Omental fat pad (tissue), 4 donors: ENCODE data around the gene KSR1. TPM values are rescaled to one million over a fixed set of nuclear protein-coding genes. Genes with fewer than 3 reads are reported as not detected.

Source experiments
- ATAC-seq: fragments of 150-250 bp; one replicate; pipeline ENCODE4 v1.9.1; 2016; ENCODE audit warnings: mild to moderate bottlenecking, moderate library complexity; ENCODE audit not compliant: low FRiP score
- DNase-seq: peaks from one replicate; pipeline ENCODE4 v3.0.0-alpha.2; 2019; ENCODE audit warnings: low spot score
- CTCF ChIP-seq, 3 donors: fragments of 450-650 bp; IDR thresholded peaks; one replicate each; pipeline ENCODE4 v1.5.1; 2016 to 2017; ENCODE audit warnings: antibody characterized with exemption in 3 of 3, mild to moderate bottlenecking in 3 of 3, moderate library complexity in 2 of 3
- total RNA-seq, 4 donors: library from RNA; depleted of rRNA; stranded (reverse); fragments of >200 nt; gene quantifications; one replicate each; pipeline ENCODE4 v1.1.0, GENCODE V29; 2016

The KSR1 gene
- total RNA-seq, 4 donors from 2014 or later: 25.8 to 42.3 (median 33.9) TPM

GRCh38 chr17:27607521-27608091 lies 151.4 kb downstream of the KSR1 start:
- no peak for DNase-seq

GRCh38 chr17:27608328-27609230 lies 152.3 kb downstream of the KSR1 start:
- no peak for DNase-seq
- no peak for ATAC-seq

More at GRCh38 chr17:27607521-27608091, 151.4 kb downstream of the KSR1 start:
- no peak for TF ChIP-seq CTCF (IDR thresholded peaks at IDR 0.05)
- ATAC-seq: no peak

GRCh38 chr17:27609611-27610303 lies 153.5 kb downstream of the KSR1 start:
- no peak for TF ChIP-seq CTCF (IDR thresholded peaks at IDR 0.05)
- ATAC-seq: no peak
- no peak for DNase-seq

More at GRCh38 chr17:27608328-27609230, 152.3 kb downstream of the KSR1 start:
- TF ChIP-seq CTCF (IDR thresholded peaks at IDR 0.05): no peak

- ATAC-seq: no peak
- TF ChIP-seq CTCF (IDR thresholded peaks at IDR 0.05): no peak
- no peak for DNase-seq
These were observed 154.0 kb downstream of the KSR1 start for GRCh38 chr17:27610304-27610677.

- TF ChIP-seq CTCF (IDR thresholded peaks at IDR 0.05): no peak
- DNase-seq: no peak
These were observed 156.0 kb downstream of the KSR1 start for GRCh38 chr17:27612160-27612770.

GRCh38 chr17:27613433-27613832 lies 157.2 kb downstream of the KSR1 start:
- TF ChIP-seq CTCF (IDR thresholded peaks at IDR 0.05): no peak
- DNase-seq: no peak
- ATAC-seq: no peak

More at GRCh38 chr17:27612160-27612770, 156.0 kb downstream of the KSR1 start:
- peak; percentile 79 for ATAC-seq
